ENCODE measurements around the gene ATXN7L1.

DNA sequence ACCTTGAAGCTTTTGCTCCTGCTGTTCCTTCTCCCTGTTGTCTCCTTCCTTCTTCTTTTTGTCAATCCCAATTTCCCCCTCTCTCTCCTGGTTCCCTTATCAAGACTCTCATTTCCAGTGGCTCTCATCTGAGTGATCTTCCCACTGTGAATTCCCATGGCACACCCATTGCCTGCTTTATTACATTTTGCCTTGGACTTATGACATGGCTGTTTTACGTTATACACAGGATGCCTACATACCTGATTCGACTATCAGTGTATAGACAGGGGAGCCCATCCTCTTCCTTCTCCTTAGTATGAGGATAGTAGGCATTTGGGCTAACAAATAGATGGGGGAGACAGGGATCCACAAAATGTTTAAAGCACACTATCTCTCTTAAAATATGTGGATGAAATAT, 255.2 kb downstream of the ATXN7L1 start:
- TF ChIP-seq, protein P1, sequence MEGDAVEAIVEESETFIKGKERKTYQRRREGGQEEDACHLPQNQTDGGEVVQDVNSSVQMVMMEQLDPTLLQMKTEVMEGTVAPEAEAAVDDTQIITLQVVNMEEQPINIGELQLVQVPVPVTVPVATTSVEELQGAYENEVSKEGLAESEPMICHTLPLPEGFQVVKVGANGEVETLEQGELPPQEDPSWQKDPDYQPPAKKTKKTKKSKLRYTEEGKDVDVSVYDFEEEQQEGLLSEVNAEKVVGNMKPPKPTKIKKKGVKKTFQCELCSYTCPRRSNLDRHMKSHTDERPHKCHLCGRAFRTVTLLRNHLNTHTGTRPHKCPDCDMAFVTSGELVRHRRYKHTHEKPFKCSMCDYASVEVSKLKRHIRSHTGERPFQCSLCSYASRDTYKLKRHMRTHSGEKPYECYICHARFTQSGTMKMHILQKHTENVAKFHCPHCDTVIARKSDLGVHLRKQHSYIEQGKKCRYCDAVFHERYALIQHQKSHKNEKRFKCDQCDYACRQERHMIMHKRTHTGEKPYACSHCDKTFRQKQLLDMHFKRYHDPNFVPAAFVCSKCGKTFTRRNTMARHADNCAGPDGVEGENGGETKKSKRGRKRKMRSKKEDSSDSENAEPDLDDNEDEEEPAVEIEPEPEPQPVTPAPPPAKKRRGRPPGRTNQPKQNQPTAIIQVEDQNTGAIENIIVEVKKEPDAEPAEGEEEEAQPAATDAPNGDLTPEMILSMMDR (IDR thresholded peaks at IDR 0.05; ENCODE audit: low read length) = no peak
- no peak for TF ChIP-seq EZH2 (optimal IDR thresholded peaks at IDR 0.05; ENCODE audit: low read depth, low read length)
- no peak for TF ChIP-seq EZH2phosphoT487 (IDR thresholded peaks at IDR 0.05; ENCODE audit: low read length)

Data from MM.1S (cell line).